T47D (cell line): ENCODE results near the gene ADSS1.

ENCODE experiments used
- DNase-seq, 2 experiments: peaks; one replicate each; pipeline versions ENCODE4 v3.0.0 to v3.0.0-alpha.2; 2011 to 2012; ENCODE audit warnings: low read depth in 1 of 2, low spot score in 1 of 2
- JUND ChIP-seq: IDR thresholded peaks from 2 replicates; pipeline ENCODE4 v1.6.1; 2012; ENCODE audit warnings: low read depth
- in situ Hi-C: cut with HindIII; loops from 2 replicates; pipeline ENCODE4 v1.10.0; 2016; ENCODE audit warnings: low sequenced_read_pairs, low pct_unique_long_range_greater_than_20kb

The ADSS1 gene

DNA sequence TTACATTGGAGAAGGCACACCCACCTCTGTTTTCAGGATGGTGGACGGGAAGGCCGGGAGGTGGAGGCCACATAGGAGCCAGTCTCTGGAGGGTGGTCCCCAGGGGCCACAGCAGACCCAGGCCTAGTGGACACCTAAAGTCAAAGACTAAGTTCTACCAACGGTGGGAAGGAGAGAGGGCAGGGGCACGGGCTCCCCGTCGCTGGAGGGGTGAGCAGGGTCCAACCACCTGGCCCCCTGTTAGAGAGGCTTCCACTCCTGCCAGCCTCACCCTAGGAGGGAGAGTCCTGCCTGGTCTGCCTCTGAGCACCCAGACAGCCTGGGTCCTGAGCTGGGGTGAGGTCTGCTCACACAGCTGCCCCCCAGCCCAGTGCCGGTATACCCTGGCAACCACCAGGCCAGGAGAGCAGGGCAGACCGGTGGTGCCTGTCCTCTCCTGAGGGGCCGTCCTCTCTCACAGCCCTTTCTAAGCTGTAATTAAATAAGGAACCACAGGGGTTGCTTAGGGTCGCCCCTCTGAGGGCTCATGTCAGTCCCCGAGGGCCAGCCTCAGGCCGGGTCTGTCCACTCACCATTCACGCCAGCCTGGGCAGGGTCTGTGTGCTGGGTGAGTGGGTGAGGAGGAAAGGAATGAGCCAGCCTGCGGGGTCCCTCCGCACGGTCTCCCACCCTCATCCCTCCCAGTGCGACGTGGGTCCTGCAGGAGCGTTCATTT is 32.3 kb upstream of the ADSS1 start:
- TF ChIP-seq JUND: no peak
- in situ Hi-C loops: no loop called here
- no peak for DNase-seq

- no peak for DNase-seq
- TF ChIP-seq JUND: no peak
- in situ Hi-C loops: no loop called here
Observed at GRCh38 chr14:104692261-104692938, 31.6 kb upstream of the ADSS1 start.

GRCh38 chr14:104692939-104693315 is 31.1 kb upstream of the ADSS1 start:
- DNase-seq: no peak
- in situ Hi-C loops: no loop called here
- TF ChIP-seq JUND: no peak

DNA sequence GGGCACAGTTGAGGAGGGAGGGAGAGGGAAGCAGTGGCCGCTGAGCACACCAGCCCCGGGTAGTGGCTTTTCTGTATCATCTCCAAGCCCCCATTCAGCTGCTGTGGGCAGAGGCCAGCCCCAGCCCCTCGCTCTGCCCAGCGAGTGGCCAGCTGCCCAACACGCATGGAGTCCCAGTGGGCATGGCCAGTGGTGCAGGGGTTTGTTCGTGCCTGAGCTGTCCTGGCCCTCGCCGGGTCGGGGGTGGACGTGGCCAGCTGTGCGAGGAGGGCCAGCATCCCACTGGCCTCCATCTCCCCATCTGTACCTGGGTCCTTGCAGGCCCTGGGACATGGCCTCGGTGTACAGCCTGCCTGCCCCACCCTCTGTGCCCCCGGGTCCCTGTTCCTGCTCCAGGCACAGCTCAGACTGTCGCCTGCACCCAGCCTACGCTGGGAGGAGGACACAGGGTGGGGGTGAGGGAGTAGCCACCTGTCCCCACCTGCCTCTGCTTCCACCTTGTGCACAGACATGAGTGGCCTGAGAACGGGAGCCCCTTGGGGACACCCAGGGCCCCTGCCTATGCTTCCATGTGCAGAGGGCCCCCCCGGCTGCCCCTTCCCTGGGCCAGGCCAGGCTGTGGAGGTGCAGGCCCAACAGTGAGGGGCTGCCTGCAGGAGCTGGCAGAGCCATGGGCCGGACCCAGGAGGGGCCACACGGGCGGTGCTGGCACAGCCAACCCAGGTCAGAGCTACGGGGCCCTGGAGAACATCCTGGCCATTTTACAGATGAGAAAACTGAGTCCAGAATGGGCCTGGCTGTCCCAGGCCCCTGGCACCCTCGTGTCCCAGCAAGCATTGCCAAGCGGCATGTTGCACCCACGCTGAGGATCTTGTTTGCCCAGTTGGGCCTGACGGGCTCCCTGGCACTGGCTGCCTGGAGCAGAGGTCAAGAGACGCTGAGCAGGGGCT is 30.3 kb upstream of the ADSS1 start:
- in situ Hi-C loops: no loop called here
- DNase-seq: peak in 1 of 2 experiments; percentile 66
- TF ChIP-seq JUND: no peak

DNA sequence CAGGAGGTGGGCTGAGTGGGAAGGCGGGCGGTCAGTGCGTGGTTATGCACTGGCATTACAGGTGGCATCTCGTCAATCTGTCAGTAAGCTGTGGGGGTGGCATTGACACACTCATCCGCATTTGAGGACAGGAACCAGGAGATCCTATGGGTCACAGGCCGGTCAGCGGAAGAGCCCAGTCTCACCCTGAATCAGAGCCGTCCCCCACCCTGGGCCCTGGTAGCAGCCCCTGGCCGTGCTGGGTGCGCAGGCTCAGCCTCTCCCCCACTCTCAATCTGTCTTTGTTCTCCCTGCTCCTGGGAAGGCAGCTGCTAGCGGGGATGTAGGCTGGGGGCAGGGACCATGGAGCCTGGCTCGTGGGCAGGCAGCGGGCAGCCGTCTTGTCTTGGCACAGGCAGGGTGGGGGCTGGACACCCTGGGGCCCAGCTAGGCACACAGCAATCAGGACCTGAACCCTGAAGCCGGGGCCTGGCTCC is 29.5 kb upstream of the ADSS1 start:
- in situ Hi-C loops: no loop called here
- no peak for TF ChIP-seq JUND
- DNase-seq: no peak

GRCh38 chr14:104694991-104695659 is 28.9 kb upstream of the ADSS1 start:
- no peak for DNase-seq
- in situ Hi-C loops: no loop called here
- no peak for TF ChIP-seq JUND

- in situ Hi-C loops: no loop called here
- no peak for TF ChIP-seq JUND
- DNase-seq: no peak
Observed at GRCh38 chr14:104695660-104696000, 28.4 kb upstream of the ADSS1 start.

DNA sequence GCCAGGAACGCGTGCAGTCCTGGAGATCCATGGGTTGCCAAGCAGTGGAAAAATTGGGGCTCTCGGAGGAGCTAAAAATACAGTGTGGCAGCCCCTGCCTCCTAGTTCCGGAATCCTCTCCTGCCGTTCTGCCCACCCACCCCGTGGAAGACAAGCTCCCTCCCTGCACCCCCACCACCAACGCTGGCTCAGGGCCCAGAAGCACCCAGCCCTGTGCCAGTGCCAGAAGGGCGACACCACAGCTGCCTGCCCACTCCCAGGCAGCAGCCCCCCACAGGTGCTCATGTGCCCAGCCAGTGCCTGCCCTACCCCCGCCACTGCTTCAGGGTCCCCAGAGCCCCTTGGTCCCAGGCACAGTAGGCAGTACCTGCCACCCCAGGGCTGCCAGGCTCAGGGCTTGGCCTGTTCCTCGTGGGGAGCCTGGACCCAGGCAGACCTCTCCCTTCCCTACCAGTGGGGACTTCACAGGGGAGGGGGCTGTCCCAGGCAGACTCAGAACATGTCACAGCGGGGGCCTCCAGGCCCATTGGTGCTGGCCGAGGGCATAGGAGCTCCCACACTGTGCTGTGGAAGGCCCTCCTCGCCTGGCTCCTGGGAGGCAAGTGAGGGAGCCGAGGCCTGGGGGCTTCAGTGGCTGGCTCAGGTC is 27.2 kb upstream of the ADSS1 start:
- in situ Hi-C loops: no loop called here
- TF ChIP-seq JUND: no peak
- no peak for DNase-seq

- in situ Hi-C loops: no loop called here
- DNase-seq: no peak
- TF ChIP-seq JUND: no peak
Observed at GRCh38 chr14:104697317-104697703, 26.7 kb upstream of the ADSS1 start.

DNA sequence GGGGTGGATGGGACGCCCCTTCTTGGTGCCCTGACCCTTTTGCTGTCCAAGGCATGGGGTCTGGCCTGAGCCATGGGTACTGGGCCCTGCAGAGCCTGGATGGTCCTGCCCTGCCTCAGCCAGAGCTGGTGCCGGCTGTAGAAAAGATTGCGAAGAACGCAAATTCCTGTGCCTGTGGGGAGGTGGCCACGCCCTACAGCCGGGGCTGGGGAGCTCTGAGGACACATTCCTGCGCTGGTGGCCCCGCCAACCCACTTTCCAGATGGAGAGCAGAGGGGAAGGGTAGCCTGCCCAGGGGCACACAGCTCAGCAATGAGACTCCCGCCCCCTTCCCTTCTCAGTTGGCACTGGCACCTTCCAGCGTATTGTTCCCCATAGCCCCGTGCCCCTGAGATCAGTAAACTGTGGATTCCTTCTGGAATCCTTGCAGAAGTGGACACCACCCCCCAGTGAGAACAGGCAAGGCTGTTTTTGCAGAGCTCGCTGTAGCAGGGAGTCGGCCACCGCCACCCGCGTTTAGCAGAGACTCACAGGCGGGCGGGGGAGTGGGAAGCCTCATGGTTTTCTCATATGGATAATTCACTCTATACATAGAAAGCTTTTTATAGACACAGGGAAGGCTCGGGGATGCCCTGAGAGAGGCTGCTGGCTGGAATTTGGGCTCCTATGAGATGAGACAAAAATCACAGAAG is 26.0 kb upstream of the ADSS1 start:
- no peak for DNase-seq
- in situ Hi-C loops: no loop called here

GRCh38 chr14:104698688-104699425 is 25.2 kb upstream of the ADSS1 start:
- no peak for TF ChIP-seq JUND
- in situ Hi-C loops: no loop called here
- no peak for DNase-seq

More for the DNA sequence above, 26.0 kb upstream of the ADSS1 start:
- TF ChIP-seq JUND: no peak
